Kidney tubule cell (primary cell): ENCODE measurements around the gene INPP4A.

Experiments used
- DNase-seq: peaks from one replicate; pipeline ENCODE4 v3.0.0-alpha.2; 2018; ENCODE audit warnings: low spot score

Gene INPP4A

GRCh38 chr2:98460573-98461497 is 16.2 kb downstream of the INPP4A start:
- no peak for DNase-seq

DNA sequence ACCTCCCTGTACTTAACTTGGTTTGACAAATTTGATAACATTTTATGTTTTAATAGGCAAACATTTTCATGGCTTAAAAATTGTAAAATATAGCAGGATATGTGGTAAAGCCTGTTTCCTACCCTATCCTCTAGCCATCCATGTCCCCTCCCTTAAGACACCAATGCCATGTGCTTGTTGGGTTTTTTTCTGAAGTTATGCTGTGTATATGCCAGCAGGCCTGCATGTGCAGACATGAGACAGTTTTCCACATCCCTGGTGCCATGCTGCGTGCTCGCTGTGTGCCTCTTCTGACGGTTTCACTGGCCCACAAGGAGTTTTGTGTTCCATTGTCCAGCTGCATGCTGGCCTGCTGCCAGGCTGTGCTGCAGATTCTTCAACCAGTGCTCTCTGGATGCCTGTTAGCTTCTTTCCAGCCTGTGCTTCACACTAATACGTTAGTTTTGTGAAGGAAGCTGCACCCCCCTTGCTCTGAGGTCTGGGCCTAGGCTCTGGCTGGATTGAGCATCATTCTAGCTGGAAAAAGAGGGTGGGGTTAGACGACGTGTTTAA is 16.9 kb downstream of the INPP4A start:
- no peak for DNase-seq

DNA sequence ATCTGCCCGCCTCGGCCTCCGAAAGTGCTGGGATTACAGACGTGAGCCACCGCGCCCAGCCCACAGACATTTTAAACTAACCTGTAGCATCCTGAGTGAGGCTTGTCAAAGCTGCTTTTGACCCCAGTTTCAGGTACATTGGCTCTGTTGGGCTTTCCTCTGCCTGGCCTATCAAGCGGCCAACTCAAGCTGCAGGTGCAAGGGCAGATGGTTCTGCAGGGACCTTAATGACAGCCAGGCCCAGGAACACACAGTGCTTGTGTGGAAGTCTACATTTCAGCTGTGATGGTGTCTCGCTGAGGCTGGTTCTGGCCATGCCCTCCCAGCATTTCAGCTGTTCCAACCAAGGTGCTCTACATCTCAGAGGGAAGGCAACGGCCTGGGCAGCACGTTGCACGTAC is 18.4 kb downstream of the INPP4A start:
- no peak for DNase-seq

DNA sequence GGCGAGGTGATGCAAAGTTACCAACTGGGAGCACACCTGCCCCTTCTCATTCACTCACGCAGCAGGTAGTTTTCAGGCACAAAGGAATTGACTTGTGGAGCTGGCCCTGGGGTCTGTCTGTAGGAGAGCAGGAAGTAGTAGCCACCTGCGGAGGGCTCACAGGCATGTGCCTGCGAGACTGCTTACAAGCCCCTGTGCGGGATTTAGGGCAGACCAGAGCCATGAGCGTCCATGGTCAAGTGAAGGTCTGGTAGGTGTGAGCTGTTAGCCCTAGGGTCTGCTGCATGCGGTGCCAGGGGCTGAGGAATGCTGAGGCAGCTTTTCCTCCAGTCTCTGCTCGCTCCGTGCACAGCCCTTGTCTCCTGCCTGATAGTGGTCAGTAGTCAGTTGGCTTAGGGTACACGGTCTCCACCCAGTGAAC is 18.9 kb downstream of the INPP4A start:
- DNase-seq = no peak

DNA sequence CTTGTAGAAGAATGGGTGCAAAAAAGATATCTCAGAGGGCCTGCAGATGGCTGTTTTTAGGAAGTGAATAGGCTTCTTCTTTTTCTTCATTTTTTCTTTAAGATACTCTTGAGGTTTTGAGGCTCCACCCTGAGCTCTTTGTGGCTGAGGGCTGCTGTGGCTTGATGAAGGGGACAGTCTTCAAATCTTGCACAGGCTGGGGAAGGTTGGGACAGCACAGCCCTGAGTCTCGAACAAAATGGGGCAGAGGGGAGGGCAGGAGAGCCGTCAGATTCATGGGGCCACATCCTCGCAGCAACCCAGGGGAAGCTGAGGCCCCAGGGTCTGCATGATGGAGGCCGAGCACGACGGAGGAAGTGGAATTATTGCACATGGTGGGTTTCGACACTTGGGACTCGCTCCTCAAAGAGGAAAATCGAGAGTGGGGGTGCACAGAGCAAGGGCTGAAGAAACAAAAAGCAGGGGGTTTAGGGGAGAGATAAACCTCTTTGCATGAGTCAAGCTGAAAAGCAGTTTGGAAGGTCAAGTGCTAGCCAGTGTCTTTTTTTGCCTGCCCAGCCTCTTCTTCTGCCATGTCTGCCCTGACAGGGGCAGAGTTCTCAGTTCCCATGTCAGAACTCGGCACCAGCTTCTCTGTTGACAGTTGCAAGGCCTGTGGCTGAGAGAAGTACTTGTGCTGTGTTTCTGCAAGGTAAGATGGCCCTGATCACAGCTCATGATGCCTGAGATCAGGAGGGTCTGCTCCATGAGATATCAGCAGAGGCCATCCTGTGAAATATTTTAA is 19.5 kb downstream of the INPP4A start:
- no peak for DNase-seq

- peak; percentile 14 for DNase-seq
Observed at GRCh38 chr2:98464772-98465310, 20.2 kb downstream of the INPP4A start.

DNA sequence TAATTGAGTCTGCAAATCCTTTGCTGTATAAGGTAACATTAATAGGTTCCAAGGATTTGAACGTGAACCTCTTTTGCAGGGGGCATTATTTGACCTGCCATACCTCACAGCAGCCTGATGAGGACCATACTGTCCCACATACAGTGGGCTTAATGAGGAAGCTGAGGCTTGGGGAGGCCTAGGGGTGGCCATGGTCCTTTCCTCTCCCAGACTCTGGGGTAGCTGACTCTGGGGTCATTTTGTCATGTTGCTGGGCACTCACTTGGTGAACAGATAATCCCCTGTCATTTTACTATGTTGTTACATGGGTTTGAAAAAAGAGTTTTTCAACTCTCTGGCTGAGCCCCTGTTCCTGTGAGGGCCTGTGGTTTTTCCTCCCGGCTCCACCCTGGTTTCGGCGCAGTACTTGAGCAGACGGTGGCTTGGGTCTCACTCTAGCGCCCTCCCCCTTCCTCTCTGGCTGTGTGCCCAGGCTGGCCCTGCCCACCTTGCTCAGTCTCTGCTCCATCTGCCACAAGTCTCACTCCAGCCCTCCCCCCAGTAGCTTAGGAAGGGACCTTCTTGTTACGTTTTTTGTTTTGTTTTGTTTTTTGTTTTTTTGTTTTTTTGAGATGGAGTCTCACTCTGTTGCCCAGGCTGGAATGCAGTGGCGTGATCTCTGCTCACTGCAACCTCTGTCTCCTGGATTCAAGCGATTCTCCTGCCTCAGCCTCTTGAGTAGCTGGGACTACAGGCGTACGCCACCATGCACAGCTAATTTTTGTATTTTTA is 21.0 kb downstream of the INPP4A start:
- DNase-seq = peak; percentile 73

DNA sequence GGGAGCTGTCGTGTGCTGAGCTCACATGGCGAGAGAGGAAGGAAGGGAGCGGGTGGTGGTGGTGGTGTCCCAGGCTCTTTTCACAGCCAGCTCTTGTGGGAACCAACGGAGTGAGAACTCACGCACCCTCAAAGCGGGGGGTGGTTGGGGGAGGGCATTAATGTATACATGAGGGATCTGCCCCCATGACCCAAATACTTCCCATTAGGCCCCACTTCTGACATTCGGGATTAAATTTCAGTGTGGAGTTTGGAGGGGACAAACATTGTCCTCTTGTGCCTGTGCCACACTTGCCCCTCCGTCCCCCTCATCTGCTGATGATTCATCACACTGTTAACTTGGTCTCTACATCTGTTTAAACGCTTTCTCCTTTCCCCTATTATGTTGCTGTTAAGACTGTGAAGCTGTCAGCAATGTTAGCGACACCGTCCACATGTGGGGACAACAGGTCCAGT is 22.5 kb downstream of the INPP4A start:
- no peak for DNase-seq

GRCh38 chr2:98467652-98468051 is 23.0 kb downstream of the INPP4A start:
- no peak for DNase-seq

DNA sequence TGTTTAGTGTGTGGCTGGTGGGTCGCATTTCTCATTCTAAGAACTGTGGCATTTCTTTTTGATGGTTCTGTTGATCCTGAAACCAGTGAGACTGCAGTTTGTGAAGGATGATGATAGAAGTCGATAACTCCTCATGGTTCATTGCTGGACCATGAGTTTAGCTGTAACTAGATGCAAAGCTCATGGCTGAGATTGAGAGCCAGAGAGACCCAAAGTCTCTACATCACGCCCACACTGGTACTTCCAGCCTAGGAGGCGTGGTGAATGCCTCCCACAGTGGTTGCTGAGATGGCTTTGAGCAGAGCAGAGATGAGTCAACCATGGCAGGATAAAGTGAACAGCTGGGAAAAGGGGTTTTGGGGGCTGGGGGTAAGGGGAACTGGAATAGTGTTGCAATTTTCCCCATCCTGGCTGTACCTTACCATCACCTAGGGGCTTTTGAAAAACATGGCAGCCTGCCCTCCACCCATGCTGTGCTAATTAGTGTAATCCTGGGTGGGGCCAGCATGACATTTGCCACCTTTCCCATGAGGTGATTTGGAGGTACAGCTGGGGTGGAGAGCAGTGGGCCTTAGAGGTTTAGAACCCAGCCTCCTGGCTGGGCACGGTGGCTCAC is 24.1 kb downstream of the INPP4A start:
- no peak for DNase-seq

- DNase-seq = peak; percentile 49
Observed at GRCh38 chr2:98469862-98470544, 25.3 kb downstream of the INPP4A start.

DNA sequence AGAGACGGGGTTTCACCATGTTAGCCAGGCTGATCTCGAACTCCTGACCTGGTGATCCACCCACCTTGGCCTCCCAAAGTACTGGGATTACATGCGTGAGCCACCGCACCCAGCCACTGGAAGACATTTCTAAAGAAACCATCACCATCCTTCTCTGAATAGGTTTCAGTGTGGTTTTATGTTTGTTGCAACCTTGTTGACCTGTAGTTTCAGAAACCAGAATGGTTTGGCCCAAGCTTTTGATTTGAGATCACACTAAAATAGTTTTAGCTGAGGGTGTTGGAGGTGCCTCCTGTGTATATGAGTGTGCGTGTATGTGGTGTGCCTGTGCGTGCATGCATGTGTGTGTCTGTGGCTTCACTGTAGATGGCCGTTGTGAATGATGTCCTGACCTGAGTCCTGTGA is 26.2 kb downstream of the INPP4A start:
- DNase-seq = no peak

DNA sequence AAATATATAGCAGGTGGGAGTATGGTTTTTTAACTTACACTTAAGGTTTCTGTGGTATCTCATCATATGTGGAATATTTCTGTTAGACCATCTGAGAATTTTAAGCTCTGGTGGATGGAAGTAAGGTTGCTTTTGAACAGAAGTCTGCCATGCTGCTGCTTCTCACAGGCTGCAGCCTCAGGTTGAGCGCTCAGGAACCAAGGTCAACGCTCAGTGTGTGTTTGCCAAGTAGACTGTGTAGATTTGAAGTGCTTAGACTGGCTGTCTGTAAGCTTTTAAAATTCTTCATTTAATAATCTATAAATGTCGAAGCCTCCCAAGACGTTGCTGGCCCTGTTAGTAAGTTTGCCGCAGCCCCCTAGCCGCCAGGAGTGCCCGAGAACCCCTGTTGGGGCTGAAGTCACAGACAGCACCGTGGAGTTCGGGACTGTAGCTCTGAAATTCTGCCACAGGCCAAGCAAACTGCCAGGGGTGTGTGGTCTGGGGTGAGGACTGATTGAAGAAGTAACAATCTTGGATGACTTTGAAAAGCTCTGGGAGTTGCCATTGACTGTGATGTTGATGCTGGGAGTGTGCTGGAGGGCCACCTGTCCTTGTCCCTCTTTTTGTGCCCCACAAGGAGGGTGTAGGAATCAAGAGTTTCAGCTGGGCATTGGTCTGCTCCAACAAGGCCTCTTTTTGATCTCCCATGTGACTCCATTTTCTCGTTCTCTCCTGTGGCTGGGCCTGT is 26.9 kb downstream of the INPP4A start:
- no peak for DNase-seq

DNA sequence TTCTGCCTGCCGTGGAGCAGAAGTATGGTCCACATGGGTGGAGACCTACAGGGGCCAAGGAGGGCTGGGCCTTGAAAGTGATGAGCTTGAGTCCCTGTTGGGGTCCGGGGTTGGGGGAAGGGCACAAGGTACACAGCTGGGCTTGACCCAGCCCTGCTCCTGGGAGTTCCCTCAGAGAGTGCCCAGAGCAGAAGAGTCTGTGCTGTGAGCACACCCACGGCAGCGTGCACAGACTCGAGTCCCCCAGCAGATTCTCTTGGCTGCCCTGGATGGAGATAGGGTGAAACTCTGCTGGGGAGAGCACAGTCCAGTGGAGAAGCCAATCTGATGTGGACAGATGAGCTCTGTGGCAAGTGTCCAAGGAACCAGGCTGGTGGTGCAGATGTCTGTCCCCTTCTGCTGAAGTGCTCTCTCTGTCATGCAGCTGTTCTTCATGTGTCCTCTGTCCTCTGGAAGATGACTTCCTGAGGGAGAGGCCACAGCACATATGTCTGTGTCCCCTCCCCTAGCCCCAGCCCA is 27.5 kb downstream of the INPP4A start:
- no peak for DNase-seq

DNA sequence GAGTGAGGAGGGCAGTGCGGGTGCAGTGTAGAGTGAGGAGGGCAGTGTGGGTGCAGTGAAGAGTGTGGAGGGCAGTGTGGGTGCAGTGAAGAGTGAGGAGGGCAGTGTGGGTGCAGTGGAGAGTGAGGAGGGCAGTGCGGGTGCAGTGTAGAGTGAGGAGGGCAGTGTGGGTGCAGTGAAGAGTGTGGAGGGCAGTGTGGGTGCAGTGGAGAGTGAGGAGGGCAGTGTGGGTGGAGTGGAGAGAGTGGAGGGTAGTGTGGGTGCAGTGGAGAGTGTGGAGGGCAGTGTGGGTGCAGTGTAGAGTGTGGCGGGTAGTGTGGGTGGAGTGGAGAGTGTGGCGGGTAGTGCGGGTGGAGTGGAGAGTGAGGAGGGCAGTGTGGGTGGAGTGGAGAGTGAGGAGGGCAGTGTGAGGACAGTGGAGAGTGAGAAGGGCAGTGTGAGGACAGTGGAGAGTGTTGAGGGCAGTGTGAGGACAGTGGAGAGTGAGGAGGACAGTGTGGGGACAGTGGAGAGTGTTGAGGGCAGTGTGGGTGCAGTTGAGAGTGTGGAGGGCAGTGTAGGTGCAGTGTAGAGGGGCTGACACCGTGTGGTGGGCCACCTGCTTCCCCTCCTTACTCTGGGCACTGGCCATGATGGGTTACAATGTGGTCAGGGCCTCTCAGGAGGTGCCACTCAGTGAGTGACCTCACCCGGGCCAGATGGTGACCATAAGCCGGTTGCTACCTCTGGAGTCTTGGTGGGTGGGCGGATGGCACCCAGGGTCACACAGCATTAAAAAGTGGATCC is 28.5 kb downstream of the INPP4A start:
- DNase-seq = no peak

DNA sequence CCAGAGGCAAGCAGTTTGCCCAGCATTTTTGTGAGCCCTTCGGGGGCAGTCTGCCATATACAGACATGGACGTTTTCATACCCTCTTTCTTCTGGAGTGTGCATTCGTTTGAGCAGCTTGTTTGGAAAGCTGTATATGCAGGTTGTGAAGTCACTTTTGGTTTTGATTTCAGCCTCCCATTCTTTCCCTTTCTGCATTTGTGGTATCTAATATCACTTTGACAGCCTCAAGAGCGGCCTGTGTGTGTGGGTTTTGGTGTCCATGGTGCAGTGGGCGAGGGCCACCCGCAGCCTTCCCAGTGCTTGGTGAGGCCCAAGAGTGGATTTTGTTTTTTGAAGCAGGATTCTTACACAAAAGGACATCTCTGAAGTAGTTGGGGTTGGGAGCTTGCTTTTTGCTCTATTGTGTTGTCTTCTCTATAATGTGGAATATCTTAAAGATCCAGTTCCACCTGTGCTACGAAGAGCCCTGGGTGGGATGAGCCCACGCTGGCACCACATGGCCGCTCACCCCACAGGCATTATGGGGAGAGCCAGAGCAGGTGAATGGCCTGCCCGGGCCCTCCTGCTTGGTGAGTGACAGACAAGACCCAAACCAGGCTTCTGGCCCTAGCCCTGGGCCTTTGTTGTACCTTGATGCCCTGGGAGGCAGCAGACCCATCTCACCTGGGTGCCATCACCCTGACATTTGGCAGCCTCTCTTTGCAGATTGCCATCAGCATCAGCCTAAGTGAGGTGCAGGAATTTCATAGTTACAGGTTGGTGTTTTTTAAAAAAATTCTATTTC is 29.5 kb downstream of the INPP4A start:
- no peak for DNase-seq

GRCh38 chr2:98474979-98475632 is 30.4 kb downstream of the INPP4A start:
- no peak for DNase-seq
